Testis (tissue), 3 donors: ENCODE measurements around the gene PALM. TPM values are rescaled to one million over a fixed set of nuclear protein-coding genes. Genes with fewer than 3 reads are reported as not detected.

Experiments
- DNase-seq: peaks from one replicate; pipeline ENCODE4 v3.0.0-alpha.2; 2019
- H3K27ac ChIP-seq, 2 donors: fragments of 200-600 bp; sonication (generic); one replicate each; pipeline ENCODE4 v1.5.1; 2019
- H3K27me3 ChIP-seq: fragments of 200-600 bp; sonication (generic); one replicate; pipeline ENCODE4 v1.5.1; 2019
- H3K36me3 ChIP-seq: fragments of 200-600 bp; sonication (generic); one replicate; pipeline ENCODE4 v1.5.1; 2017; ENCODE audit warnings: low read depth; ENCODE audit errors: missing control alignments
- H3K4me1 ChIP-seq: fragments of 200-600 bp; sonication (generic); one replicate; pipeline ENCODE4 v1.5.1; 2019
- H3K4me3 ChIP-seq, 2 donors: fragments of 200-600 bp; sonication (generic); one replicate each; pipeline ENCODE4 v1.5.1; 2017 to 2019
- H3K9me3 ChIP-seq: fragments of 200-600 bp; sonication (generic); one replicate; pipeline ENCODE4 v1.5.1; 2017
- POLR2A ChIP-seq: fragments of 450-650 bp; IDR thresholded peaks from one replicate; pipeline ENCODE4 v1.6.1; 2017; ENCODE audit warnings: antibody characterized with exemption, mild to moderate bottlenecking, moderate library complexity
- WGBS, 2 donors: methylation state at CpG; one replicate each; pipeline ENCODE4 v1.1.5; 2018; 5-methylcytosine and 5-hydroxymethylcytosine counted together
- intact Hi-C: fragments of 100-400 bp; cut with DNase I; formaldehyde crosslinking; loops from one replicate; pipeline ENCODE4 v1.15.1; 2023; ENCODE audit warnings: low total_unique reads
- polyA plus RNA-seq: library from polyadenylated mRNA; stranded (reverse); fragments of 350-450 nt; fragmentation: Illumina TruSeq; extraction: RNeasy Lipid Tissue Mini Kit (QIAGEN cat#74804); gene quantifications from one replicate; pipeline ENCODE4 v1.2.3, GENCODE V29; 2014; ENCODE audit warnings: low read depth, low replicate concordance; ENCODE audit not compliant: insufficient read depth
- total RNA-seq, 2 donors: library from RNA; depleted of rRNA; stranded (reverse); fragments of >200 nt; gene quantifications; one replicate each; pipeline ENCODE4 v1.2.3, GENCODE V29; 2016
- TF ChIP-seq, protein P1 (sequence below), 3 experiments: fragments of 450-650 bp in 2 of 3; fragments of 200-600 bp in 1 of 3; sonication (generic) in 1 of 3; IDR thresholded peaks; one replicate each; pipeline ENCODE4 v1.5.1; 2016 to 2019; ENCODE audit warnings: antibody characterized with exemption in 3 of 3, mild to moderate bottlenecking in 2 of 3, moderate library complexity in 1 of 3

Gene PALM
- total and polyA plus RNA-seq, 3 donors from 2014 or later, result 35.5 to 47.8 (median 46.4) TPM

GRCh38 chr19:686589-687297 lies 22.0 kb upstream of the PALM start:
- intact Hi-C loops, result no loop called here
- no peak for TF ChIP-seq POLR2A
- TF ChIP-seq, protein P1, sequence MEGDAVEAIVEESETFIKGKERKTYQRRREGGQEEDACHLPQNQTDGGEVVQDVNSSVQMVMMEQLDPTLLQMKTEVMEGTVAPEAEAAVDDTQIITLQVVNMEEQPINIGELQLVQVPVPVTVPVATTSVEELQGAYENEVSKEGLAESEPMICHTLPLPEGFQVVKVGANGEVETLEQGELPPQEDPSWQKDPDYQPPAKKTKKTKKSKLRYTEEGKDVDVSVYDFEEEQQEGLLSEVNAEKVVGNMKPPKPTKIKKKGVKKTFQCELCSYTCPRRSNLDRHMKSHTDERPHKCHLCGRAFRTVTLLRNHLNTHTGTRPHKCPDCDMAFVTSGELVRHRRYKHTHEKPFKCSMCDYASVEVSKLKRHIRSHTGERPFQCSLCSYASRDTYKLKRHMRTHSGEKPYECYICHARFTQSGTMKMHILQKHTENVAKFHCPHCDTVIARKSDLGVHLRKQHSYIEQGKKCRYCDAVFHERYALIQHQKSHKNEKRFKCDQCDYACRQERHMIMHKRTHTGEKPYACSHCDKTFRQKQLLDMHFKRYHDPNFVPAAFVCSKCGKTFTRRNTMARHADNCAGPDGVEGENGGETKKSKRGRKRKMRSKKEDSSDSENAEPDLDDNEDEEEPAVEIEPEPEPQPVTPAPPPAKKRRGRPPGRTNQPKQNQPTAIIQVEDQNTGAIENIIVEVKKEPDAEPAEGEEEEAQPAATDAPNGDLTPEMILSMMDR (IDR thresholded peaks at IDR 0.05), result no peak
- no peak overlapping the region for H3K27ac ChIP-seq
- H3K4me1 ChIP-seq, result no peaks in the 10 kb centered on the region
- no peaks in the 10 kb centered on the region for H3K27me3 ChIP-seq
- 74 to 78% methylated on average over 11 to 17 of the region's 17 CpGs for WGBS, 2 donors
- H3K9me3 ChIP-seq, result no peaks in the 10 kb centered on the region
- no peak for DNase-seq
- no peak overlapping the region for H3K4me3 ChIP-seq
- no peaks in the 10 kb centered on the region for H3K36me3 ChIP-seq

GRCh38 chr19:687569-688166 lies 21.1 kb upstream of the PALM start:
- no peak for TF ChIP-seq POLR2A
- TF ChIP-seq, protein P1 (IDR thresholded peaks at IDR 0.05), result no peak

DNA sequence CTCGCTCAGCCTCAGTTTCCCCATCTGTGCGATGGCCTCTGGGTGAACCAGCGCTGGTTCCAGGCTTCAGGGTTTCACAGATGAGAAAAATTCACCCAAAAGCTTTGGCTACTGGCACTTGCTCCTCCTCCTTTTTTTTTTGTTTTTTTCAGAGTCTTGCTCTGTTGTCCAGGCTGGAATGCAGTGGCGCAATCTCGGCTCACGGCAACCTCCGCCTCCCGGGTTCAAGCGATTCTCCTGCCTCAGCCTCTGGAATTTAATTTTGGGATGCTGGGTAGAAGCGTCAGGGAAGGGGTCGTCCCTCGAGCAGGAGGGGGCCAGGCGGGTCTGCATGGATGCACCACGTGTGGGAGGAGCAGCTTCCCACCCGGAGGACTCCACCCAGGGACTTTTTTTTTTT lies 20.5 kb upstream of the PALM start:
- Histone ChIP-seq H3K36me3 (no peaks in the 10 kb centered on the region), H3K4me3 (no peak overlapping the region), H3K9me3 (no peaks in the 10 kb centered on the region), H3K4me1 (no peaks in the 10 kb centered on the region), H3K27me3 (no peaks in the 10 kb centered on the region), H3K27ac (no peak overlapping the region)
- no peak for DNase-seq
- TF ChIP-seq POLR2A, result no peak
- TF ChIP-seq, protein P1 (IDR thresholded peaks at IDR 0.05), result no peak
- intact Hi-C loops, result no loop called here
- WGBS, 2 donors, result 46 to 70% methylated on average over 15 of the region's 15 CpGs

More at GRCh38 chr19:687569-688166, 21.1 kb upstream of the PALM start:
- intact Hi-C loops, result no loop called here
- Histone ChIP-seq H3K4me3 (no peak overlapping the region), H3K27me3 (no peaks in the 10 kb centered on the region), H3K36me3 (no peaks in the 10 kb centered on the region), H3K9me3 (no peaks in the 10 kb centered on the region), H3K27ac (no peak overlapping the region), H3K4me1 (no peaks in the 10 kb centered on the region)
- no peak for DNase-seq
- WGBS, 2 donors, result 87 to 89% methylated on average over 11 of the region's 11 CpGs

- Histone ChIP-seq H3K4me1 (no peaks in the 10 kb centered on the region), H3K27me3 (no peaks in the 10 kb centered on the region), H3K9me3 (no peaks in the 10 kb centered on the region), H3K4me3 (no peak overlapping the region), H3K27ac (no peak overlapping the region), H3K36me3 (no peaks in the 10 kb centered on the region)
- intact Hi-C loops, result no loop called here
- no peak for DNase-seq
- WGBS, 2 donors, result 78 to 91% methylated on average over 17 of the region's 17 CpGs
- TF ChIP-seq, protein P1 (IDR thresholded peaks at IDR 0.05), result no peak
- TF ChIP-seq POLR2A, result no peak
Measured at GRCh38 chr19:688992-689391, 19.7 kb upstream of the PALM start.

DNA sequence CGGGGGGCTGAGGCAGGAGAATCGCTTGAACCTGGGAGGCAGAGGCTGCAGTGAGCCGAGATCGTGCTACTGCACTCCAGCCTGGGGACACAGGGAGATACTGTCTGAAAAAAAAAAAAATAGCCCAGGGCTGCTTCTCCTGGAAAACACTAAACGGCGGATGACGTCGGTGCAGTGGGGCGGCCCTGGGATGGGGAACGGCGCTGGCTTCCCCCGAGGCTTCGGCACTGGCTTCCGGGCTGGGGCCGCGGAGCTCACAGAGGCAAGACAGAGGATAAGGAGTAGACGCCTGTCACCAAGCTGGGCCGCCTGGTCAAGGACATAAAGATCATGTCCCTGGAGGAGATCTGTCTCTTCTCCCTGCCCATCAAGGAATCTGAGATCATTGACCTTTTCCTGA lies 18.5 kb upstream of the PALM start:
- no peaks in the 10 kb centered on the region for H3K36me3 ChIP-seq
- intact Hi-C loops, result no loop called here
- 67 to 89% methylated on average over 10 to 18 of the region's 18 CpGs for WGBS, 2 donors
- H3K27me3 ChIP-seq, result no peaks in the 10 kb centered on the region
- H3K9me3 ChIP-seq, result no peaks in the 10 kb centered on the region
- DNase-seq, result no peak
- TF ChIP-seq POLR2A, result no peak
- TF ChIP-seq, protein P1 (IDR thresholded peaks at IDR 0.05), result no peak
- H3K27ac ChIP-seq, result no peak overlapping the region
- H3K4me1 ChIP-seq, result no peaks in the 10 kb centered on the region
- no peak overlapping the region for H3K4me3 ChIP-seq
